HepG2 (cell line): ENCODE measurements around the gene UAP1L1. TPM values are rescaled to one million over a fixed set of nuclear protein-coding genes. Genes with fewer than 3 reads are reported as not detected.

Experiments used
- HNF4A ChIP-seq: sonication (generic); formaldehyde crosslinking; IDR thresholded peaks from 2 replicates; pipeline ENCODE4 v1.4.0; 2020; ENCODE audit warnings: missing genetic modification reagents
- IKZF4 ChIP-seq: sonication (generic); formaldehyde crosslinking; IDR thresholded peaks from 2 replicates; pipeline ENCODE4 v1.5.1; 2020; ENCODE audit warnings: borderline replicate concordance, mild to moderate bottlenecking, low read depth, missing genetic modification reagents; ENCODE audit errors: not compliant biosample characterization
- MED8 ChIP-seq: sonication (generic); formaldehyde crosslinking; IDR thresholded peaks from 2 replicates; pipeline ENCODE4 v1.8.1; 2023; ENCODE audit warnings: mild to moderate bottlenecking, missing genetic modification reagents; ENCODE audit not compliant: insufficient replicate concordance
- RARA ChIP-seq: IDR thresholded peaks from 2 replicates; pipeline ENCODE4 v1.6.1; 2016; ENCODE audit warnings: missing genetic modification reagents, missing compliant biosample characterization
- SMYD3 ChIP-seq: sonication (generic); formaldehyde crosslinking; IDR thresholded peaks from 2 replicates; pipeline ENCODE4 v1.8.1; 2023; ENCODE audit warnings: mild to moderate bottlenecking, missing genetic modification reagents
- SPEN ChIP-seq: sonication (generic); formaldehyde crosslinking; IDR thresholded peaks from 2 replicates; pipeline ENCODE4 v1.5.1; 2020; ENCODE audit warnings: low read depth, mild to moderate bottlenecking, missing genetic modification reagents
- TEAD3 ChIP-seq: optimal IDR thresholded peaks from 2 replicates; pipeline ENCODE3; 2016; ENCODE audit warnings: borderline replicate concordance
- ZBTB38 ChIP-seq: sonication (generic); formaldehyde crosslinking; IDR thresholded peaks from 2 replicates; pipeline ENCODE4 v1.5.1; 2020; ENCODE audit warnings: mild to moderate bottlenecking, missing genetic modification reagents
- ZC3H13 ChIP-seq: sonication (generic); formaldehyde crosslinking; IDR thresholded peaks from 2 replicates; pipeline ENCODE4 v1.8.1; 2023; ENCODE audit warnings: mild to moderate bottlenecking, missing genetic modification reagents, moderate library complexity
- ZNF788 ChIP-seq: sonication (generic); formaldehyde crosslinking; IDR thresholded peaks from 2 replicates; pipeline ENCODE4 v1.5.0; 2020; ENCODE audit warnings: mild to moderate bottlenecking, missing genetic modification reagents, borderline replicate concordance
- ZSCAN25 ChIP-seq: sonication (generic); formaldehyde crosslinking; IDR thresholded peaks from 2 replicates; pipeline ENCODE4 v1.8.0; 2022; ENCODE audit warnings: mild to moderate bottlenecking, missing genetic modification reagents
- polyA plus RNA-seq, 8 experiments: library from polyadenylated mRNA; depleted of rRNA in 3 of 8; stranded (reverse) in 7 of 8; unstranded in 1 of 8; fragments of >200 nt; fragmentation: Illumina TruSeq in 4 of 8; extraction: Trizol in 4 of 8; gene quantifications; 2 replicates each; pipeline versions ENCODE4 v1.2.1 to v1.2.3, GENCODE V29; 2011 to 2016; ENCODE audit warnings: low read depth in 4 of 8, missing spikeins in 1 of 8, mixed read lengths in 1 of 8; ENCODE audit not compliant: insufficient read depth in 1 of 8
- total RNA-seq, 5 experiments: library from RNA; depleted of rRNA; stranded (reverse); fragments of >200 nt; fragmentation: Illumina TruSeq; extraction: Trizol; gene quantifications; 2 replicates each; pipeline ENCODE4 v1.2.3, GENCODE V29; 2016; ENCODE audit warnings: low read depth in 1 of 5
- TF ChIP-seq, protein P1 (sequence below): fragments of 450-650 bp; IDR thresholded peaks from 2 replicates; pipeline ENCODE4 v1.6.1; 2017; ENCODE audit warnings: mild to moderate bottlenecking
- TF ChIP-seq, protein P2 (sequence below): conservative IDR thresholded peaks from 2 replicates; pipeline ENCODE4 v1.6.1; 2018; ENCODE audit warnings: missing genetic modification reagents
- TF ChIP-seq, protein P3 (sequence below): sonication (generic); formaldehyde crosslinking; IDR thresholded peaks from 2 replicates; pipeline ENCODE4 v1.5.0; 2020; ENCODE audit warnings: mild to moderate bottlenecking, missing genetic modification reagents, borderline replicate concordance
- TF ChIP-seq, protein P4 (sequence below): sonication (generic); formaldehyde crosslinking; IDR thresholded peaks from 2 replicates; pipeline ENCODE4 v1.9.0; 2022; ENCODE audit warnings: low read depth, missing genetic modification reagents
- TF ChIP-seq, protein P5 (sequence below): IDR thresholded peaks from 2 replicates; pipeline ENCODE4 v1.6.1; 2016; ENCODE audit warnings: missing genetic modification reagents, missing compliant biosample characterization
- TF ChIP-seq, protein P6 (sequence below): IDR thresholded peaks from 2 replicates; pipeline ENCODE4 v1.6.1; 2016; ENCODE audit warnings: missing compliant biosample characterization, missing genetic modification reagents, borderline replicate concordance

UAP1L1 gene
- total and polyA plus RNA-seq, 2 of the 13 experiments (the other 11 are each of a cell fraction or from before 2014, with no cell fraction given) = 5.4 to 6.4 TPM

DNA sequence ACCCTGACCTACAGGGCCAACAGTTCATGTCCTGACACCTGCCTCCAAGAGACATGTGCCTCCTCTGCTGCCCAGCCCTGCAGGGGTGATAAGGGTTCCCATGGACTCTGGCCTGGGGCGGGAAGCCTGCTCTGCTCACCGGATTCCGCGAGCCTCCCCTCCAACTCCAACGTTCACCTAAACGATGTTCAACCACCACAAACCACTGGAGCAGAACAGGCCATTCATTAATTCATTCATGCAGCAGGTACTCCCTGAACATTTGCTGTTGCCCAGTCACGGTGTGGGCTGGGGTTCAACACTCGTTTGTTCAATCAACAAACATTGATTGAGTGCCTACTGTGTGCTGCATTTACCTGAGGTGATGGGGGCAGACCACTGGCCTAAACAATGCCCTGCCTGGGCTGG is 3.3 kb upstream of the UAP1L1 start (continued):
- TF ChIP-seq, protein P1, sequence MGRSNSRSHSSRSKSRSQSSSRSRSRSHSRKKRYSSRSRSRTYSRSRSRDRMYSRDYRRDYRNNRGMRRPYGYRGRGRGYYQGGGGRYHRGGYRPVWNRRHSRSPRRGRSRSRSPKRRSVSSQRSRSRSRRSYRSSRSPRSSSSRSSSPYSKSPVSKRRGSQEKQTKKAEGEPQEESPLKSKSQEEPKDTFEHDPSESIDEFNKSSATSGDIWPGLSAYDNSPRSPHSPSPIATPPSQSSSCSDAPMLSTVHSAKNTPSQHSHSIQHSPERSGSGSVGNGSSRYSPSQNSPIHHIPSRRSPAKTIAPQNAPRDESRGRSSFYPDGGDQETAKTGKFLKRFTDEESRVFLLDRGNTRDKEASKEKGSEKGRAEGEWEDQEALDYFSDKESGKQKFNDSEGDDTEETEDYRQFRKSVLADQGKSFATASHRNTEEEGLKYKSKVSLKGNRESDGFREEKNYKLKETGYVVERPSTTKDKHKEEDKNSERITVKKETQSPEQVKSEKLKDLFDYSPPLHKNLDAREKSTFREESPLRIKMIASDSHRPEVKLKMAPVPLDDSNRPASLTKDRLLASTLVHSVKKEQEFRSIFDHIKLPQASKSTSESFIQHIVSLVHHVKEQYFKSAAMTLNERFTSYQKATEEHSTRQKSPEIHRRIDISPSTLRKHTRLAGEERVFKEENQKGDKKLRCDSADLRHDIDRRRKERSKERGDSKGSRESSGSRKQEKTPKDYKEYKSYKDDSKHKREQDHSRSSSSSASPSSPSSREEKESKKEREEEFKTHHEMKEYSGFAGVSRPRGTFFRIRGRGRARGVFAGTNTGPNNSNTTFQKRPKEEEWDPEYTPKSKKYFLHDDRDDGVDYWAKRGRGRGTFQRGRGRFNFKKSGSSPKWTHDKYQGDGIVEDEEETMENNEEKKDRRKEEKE = no peak
- TF ChIP-seq ZC3H13 (CRISPR knock-in tag) = no peak
- TF ChIP-seq SPEN (CRISPR knock-in tag) = peak; percentile 89; the same call in 1 of the 2 replicates
- TF ChIP-seq ZSCAN25 (CRISPR knock-in tag) = peak; percentile 99
- TF ChIP-seq HNF4A = peak; percentile 92
- TF ChIP-seq, protein P2, sequence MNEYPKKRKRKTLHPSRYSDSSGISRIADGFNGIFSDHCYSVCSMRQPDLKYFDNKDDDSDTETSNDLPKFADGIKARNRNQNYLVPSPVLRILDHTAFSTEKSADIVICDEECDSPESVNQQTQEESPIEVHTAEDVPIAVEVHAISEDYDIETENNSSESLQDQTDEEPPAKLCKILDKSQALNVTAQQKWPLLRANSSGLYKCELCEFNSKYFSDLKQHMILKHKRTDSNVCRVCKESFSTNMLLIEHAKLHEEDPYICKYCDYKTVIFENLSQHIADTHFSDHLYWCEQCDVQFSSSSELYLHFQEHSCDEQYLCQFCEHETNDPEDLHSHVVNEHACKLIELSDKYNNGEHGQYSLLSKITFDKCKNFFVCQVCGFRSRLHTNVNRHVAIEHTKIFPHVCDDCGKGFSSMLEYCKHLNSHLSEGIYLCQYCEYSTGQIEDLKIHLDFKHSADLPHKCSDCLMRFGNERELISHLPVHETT (CRISPR knock-in tag) = no peak
- no peak for TF ChIP-seq SMYD3 (CRISPR knock-in tag)
- TF ChIP-seq ZNF788 (CRISPR knock-in tag) = peak; percentile 20; the same call in 1 of the 2 replicates
- TF ChIP-seq MED8 (CRISPR knock-in tag) = no peak
- peak; percentile 56 for TF ChIP-seq TEAD3 (CRISPR knock-in tag)
- peak; percentile 51; the same call in 1 of the 2 replicates for TF ChIP-seq ZBTB38
- peak; percentile 56 for TF ChIP-seq IKZF4 (CRISPR knock-in tag)
- TF ChIP-seq, protein P3, sequence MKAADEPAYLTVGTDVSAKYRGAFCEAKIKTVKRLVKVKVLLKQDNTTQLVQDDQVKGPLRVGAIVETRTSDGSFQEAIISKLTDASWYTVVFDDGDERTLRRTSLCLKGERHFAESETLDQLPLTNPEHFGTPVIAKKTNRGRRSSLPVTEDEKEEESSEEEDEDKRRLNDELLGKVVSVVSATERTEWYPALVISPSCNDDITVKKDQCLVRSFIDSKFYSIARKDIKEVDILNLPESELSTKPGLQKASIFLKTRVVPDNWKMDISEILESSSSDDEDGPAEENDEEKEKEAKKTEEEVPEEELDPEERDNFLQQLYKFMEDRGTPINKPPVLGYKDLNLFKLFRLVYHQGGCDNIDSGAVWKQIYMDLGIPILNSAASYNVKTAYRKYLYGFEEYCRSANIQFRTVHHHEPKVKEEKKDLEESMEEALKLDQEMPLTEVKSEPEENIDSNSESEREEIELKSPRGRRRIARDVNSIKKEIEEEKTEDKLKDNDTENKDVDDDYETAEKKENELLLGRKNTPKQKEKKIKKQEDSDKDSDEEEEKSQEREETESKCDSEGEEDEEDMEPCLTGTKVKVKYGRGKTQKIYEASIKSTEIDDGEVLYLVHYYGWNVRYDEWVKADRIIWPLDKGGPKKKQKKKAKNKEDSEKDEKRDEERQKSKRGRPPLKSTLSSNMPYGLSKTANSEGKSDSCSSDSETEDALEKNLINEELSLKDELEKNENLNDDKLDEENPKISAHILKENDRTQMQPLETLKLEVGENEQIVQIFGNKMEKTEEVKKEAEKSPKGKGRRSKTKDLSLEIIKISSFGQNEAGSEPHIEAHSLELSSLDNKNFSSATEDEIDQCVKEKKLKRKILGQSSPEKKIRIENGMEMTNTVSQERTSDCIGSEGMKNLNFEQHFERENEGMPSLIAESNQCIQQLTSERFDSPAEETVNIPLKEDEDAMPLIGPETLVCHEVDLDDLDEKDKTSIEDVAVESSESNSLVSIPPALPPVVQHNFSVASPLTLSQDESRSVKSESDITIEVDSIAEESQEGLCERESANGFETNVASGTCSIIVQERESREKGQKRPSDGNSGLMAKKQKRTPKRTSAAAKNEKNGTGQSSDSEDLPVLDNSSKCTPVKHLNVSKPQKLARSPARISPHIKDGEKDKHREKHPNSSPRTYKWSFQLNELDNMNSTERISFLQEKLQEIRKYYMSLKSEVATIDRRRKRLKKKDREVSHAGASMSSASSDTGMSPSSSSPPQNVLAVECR = peak; percentile 19; the same call in 1 of the 2 replicates
- 0 out of 2 replicates have a peak, but pooled peaks have one; percentile 35 for TF ChIP-seq RARA (CRISPR knock-in tag)
- TF ChIP-seq, protein P4, sequence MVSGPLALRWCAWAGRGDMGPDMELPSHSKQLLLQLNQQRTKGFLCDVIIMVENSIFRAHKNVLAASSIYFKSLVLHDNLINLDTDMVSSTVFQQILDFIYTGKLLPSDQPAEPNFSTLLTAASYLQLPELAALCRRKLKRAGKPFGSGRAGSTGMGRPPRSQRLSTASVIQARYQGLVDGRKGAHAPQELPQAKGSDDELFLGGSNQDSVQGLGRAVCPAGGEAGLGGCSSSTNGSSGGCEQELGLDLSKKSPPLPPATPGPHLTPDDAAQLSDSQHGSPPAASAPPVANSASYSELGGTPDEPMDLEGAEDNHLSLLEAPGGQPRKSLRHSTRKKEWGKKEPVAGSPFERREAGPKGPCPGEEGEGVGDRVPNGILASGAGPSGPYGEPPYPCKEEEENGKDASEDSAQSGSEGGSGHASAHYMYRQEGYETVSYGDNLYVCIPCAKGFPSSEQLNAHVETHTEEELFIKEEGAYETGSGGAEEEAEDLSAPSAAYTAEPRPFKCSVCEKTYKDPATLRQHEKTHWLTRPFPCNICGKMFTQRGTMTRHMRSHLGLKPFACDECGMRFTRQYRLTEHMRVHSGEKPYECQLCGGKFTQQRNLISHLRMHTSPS (CRISPR knock-in tag) = peak; percentile 65; the same call in 1 of the 2 replicates
- TF ChIP-seq, protein P5, sequence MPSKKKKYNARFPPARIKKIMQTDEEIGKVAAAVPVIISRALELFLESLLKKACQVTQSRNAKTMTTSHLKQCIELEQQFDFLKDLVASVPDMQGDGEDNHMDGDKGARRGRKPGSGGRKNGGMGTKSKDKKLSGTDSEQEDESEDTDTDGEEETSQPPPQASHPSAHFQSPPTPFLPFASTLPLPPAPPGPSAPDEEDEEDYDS (CRISPR knock-in tag) = no peak
- TF ChIP-seq, protein P6, sequence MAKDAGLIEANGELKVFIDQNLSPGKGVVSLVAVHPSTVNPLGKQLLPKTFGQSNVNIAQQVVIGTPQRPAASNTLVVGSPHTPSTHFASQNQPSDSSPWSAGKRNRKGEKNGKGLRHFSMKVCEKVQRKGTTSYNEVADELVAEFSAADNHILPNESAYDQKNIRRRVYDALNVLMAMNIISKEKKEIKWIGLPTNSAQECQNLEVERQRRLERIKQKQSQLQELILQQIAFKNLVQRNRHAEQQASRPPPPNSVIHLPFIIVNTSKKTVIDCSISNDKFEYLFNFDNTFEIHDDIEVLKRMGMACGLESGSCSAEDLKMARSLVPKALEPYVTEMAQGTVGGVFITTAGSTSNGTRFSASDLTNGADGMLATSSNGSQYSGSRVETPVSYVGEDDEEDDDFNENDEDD (CRISPR knock-in tag) = peak; percentile 72; the same call in 1 of the 2 replicates
